HEK293 (cell line): ENCODE data around the gene PIGO.

Experiments
- IKZF3 ChIP-seq: fragments of 450-650 bp; IDR thresholded peaks from 2 replicates; pipeline ENCODE4 v1.5.0; 2018; ENCODE audit warnings: missing biosample characterization, mild to moderate bottlenecking, missing genetic modification characterization, moderate library complexity
- TRIM28 ChIP-seq: IDR thresholded peaks from 2 replicates; pipeline ENCODE4 v1.6.1; 2011; ENCODE audit warnings: low read length, control low read depth, borderline replicate concordance
- YY1 ChIP-seq: fragments of 450-650 bp; formaldehyde crosslinking; IDR thresholded peaks from 2 replicates; pipeline ENCODE4 v1.5.1; 2018; ENCODE audit warnings: missing biosample characterization, missing genetic modification characterization
- ZBTB17 ChIP-seq: fragments of 450-650 bp; formaldehyde crosslinking; IDR thresholded peaks from 2 replicates; pipeline ENCODE4 v1.5.1; 2016; ENCODE audit warnings: missing biosample characterization, missing genetic modification characterization
- ZBTB21 ChIP-seq: fragments of 450-650 bp; formaldehyde crosslinking; IDR thresholded peaks from 2 replicates; pipeline ENCODE4 v1.5.1; 2017; ENCODE audit warnings: missing biosample characterization, missing genetic modification characterization
- ZBTB7A ChIP-seq: fragments of 450-650 bp; formaldehyde crosslinking; IDR thresholded peaks from 2 replicates; pipeline ENCODE4 v1.5.1; 2016; ENCODE audit warnings: low read depth, missing biosample characterization, missing genetic modification characterization
- ZFP37 ChIP-seq: fragments of 450-650 bp; formaldehyde crosslinking; IDR thresholded peaks from 2 replicates; pipeline ENCODE4 v1.5.1; 2016; ENCODE audit warnings: missing biosample characterization, missing genetic modification characterization
- ZNF16 ChIP-seq: fragments of 450-650 bp; formaldehyde crosslinking; IDR thresholded peaks from 2 replicates; pipeline ENCODE4 v1.5.1; 2016; ENCODE audit warnings: low read depth, missing biosample characterization, missing genetic modification characterization
- ZNF24 ChIP-seq: fragments of 450-650 bp; formaldehyde crosslinking; IDR thresholded peaks from 2 replicates; pipeline ENCODE4 v1.5.1; 2016; ENCODE audit warnings: missing biosample characterization, missing genetic modification characterization
- ZNF48 ChIP-seq: fragments of 450-650 bp; formaldehyde crosslinking; IDR thresholded peaks from 2 replicates; pipeline ENCODE4 v1.5.1; 2016; ENCODE audit warnings: missing biosample characterization, missing genetic modification characterization
- ZNF626 ChIP-seq: fragments of 450-650 bp; sonication (Bioruptor Pico); formaldehyde crosslinking; IDR thresholded peaks from 2 replicates; pipeline ENCODE4 v1.5.1; 2018; ENCODE audit warnings: missing biosample characterization, missing genetic modification characterization, inconsistent platforms
- ZNF629 ChIP-seq: fragments of 450-650 bp; formaldehyde crosslinking; IDR thresholded peaks from 2 replicates; pipeline ENCODE4 v1.5.1; 2017; ENCODE audit warnings: missing biosample characterization, missing genetic modification characterization
- ZNF747 ChIP-seq: fragments of 450-650 bp; formaldehyde crosslinking; IDR thresholded peaks from 2 replicates; pipeline ENCODE4 v1.5.1; 2016; ENCODE audit warnings: missing biosample characterization, missing genetic modification characterization
- ZSCAN23 ChIP-seq: fragments of 450-650 bp; formaldehyde crosslinking; IDR thresholded peaks from 2 replicates; pipeline ENCODE4 v1.5.1; 2016; ENCODE audit warnings: missing biosample characterization, missing genetic modification characterization
- ZSCAN30 ChIP-seq: fragments of 450-650 bp; IDR thresholded peaks from 2 replicates; pipeline ENCODE4 v1.5.1; 2018; ENCODE audit warnings: missing biosample characterization, mild to moderate bottlenecking, missing genetic modification characterization, moderate library complexity
- TF ChIP-seq, protein P1 (sequence below): fragments of 450-650 bp; formaldehyde crosslinking; IDR thresholded peaks from 2 replicates; pipeline ENCODE4 v1.5.1; 2017; ENCODE audit warnings: missing biosample characterization, missing genetic modification characterization
- TF ChIP-seq, protein P2 (sequence below): fragments of 450-650 bp; formaldehyde crosslinking; IDR thresholded peaks from 2 replicates; pipeline ENCODE4 v1.5.1; 2016; ENCODE audit warnings: missing biosample characterization, missing genetic modification characterization
- TF ChIP-seq, protein P3 (sequence below): fragments of 450-650 bp; formaldehyde crosslinking; IDR thresholded peaks from 2 replicates; pipeline ENCODE4 v1.5.0; 2017; ENCODE audit warnings: missing biosample characterization, missing genetic modification characterization, borderline replicate concordance
- TF ChIP-seq, protein P4 (sequence below): fragments of 450-650 bp; formaldehyde crosslinking; IDR thresholded peaks from 2 replicates; pipeline ENCODE4 v1.5.1; 2016; ENCODE audit warnings: missing biosample characterization, missing genetic modification characterization
- TF ChIP-seq, protein P5 (sequence below): IDR thresholded peaks from 2 replicates; pipeline ENCODE4 v1.6.1; 2011; ENCODE audit warnings: mild to moderate bottlenecking, low read depth, low read length, borderline replicate concordance
- TF ChIP-seq, protein P6 (sequence below): fragments of 450-650 bp; IDR thresholded peaks from 2 replicates; pipeline ENCODE4 v1.5.1; 2018; ENCODE audit warnings: missing biosample characterization, mild to moderate bottlenecking, missing genetic modification characterization
- TF ChIP-seq, protein P7 (sequence below): fragments of 450-650 bp; formaldehyde crosslinking; IDR thresholded peaks from 2 replicates; pipeline ENCODE4 v1.5.1; 2016; ENCODE audit warnings: missing biosample characterization, missing genetic modification characterization
- TF ChIP-seq, protein P8 (sequence below): fragments of 450-650 bp; formaldehyde crosslinking; IDR thresholded peaks from 2 replicates; pipeline ENCODE4 v1.5.1; 2016; ENCODE audit warnings: missing biosample characterization, missing genetic modification characterization

Gene PIGO

DNA sequence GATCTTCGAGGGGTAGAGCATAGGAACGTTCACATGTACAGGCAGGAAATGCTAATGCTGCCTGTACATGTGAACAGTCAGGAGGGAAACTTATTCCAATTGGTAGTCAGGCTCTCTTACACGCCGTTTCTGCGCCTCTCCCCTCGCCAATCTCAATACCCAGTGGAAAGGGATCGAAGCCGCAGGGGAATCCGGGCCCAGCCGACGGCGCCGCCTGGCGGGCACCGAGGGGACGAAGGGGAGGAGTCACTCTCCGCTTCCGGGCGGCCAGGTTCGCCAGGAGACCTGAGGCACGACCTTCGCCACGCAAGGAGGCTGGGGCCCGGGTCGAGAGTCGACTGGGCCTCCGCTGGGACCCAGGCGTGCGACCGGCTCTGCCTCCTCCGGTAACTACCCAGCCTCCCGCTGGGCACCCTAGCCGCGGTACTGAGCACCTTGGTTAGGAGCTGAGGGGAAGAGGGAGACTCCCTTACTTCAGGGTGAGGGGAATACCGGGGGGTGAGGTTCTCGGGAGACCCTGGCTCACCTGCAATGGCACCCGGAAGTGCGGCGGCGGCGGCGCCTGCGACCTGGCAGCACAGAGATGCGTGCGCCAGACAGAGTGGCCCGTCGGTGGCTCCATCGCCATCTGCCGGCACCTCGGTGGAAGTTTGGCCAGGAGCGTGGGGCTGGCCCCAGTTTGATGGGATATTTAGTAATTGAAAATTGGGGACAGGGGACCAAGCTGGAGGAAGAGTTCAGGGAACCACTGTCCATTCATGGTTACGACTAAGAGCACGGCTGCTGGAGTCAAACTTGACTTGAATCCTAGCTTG, at the start of gene PIGO (continued):
- TF ChIP-seq, protein P1, sequence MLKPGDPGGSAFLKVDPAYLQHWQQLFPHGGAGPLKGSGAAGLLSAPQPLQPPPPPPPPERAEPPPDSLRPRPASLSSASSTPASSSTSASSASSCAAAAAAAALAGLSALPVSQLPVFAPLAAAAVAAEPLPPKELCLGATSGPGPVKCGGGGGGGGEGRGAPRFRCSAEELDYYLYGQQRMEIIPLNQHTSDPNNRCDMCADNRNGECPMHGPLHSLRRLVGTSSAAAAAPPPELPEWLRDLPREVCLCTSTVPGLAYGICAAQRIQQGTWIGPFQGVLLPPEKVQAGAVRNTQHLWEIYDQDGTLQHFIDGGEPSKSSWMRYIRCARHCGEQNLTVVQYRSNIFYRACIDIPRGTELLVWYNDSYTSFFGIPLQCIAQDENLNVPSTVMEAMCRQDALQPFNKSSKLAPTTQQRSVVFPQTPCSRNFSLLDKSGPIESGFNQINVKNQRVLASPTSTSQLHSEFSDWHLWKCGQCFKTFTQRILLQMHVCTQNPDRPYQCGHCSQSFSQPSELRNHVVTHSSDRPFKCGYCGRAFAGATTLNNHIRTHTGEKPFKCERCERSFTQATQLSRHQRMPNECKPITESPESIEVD (tag by site-specific recombination) = no peak
- TF ChIP-seq ZNF24 (tag by site-specific recombination) = no peak
- no peak for TF ChIP-seq ZNF747 (tag by site-specific recombination)
- TF ChIP-seq ZNF16 (tag by site-specific recombination) = no peak
- TF ChIP-seq, protein P2, sequence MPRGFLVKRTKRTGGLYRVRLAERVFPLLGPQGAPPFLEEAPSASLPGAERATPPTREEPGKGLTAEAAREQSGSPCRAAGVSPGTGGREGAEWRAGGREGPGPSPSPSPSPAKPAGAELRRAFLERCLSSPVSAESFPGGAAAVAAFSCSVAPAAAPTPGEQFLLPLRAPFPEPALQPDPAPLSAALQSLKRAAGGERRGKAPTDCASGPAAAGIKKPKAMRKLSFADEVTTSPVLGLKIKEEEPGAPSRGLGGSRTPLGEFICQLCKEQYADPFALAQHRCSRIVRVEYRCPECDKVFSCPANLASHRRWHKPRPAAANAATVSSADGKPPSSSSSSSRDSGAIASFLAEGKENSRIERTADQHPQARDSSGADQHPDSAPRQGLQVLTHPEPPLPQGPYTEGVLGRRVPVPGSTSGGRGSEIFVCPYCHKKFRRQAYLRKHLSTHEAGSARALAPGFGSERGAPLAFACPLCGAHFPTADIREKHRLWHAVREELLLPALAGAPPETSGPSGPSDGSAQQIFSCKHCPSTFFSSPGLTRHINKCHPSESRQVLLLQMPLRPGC (tag by site-specific recombination) = no peak; the same call in 1 of the 2 replicates
- TF ChIP-seq ZNF626 (tag by site-specific recombination) = no peak
- 0 out of 2 replicates have a peak, but pooled peaks have one; percentile 23 for TF ChIP-seq TRIM28
- TF ChIP-seq YY1 = 0 out of 2 replicates have a peak, but pooled peaks have one; percentile 77
- peak; percentile 73; the same call in 1 of the 2 replicates for TF ChIP-seq ZFP37 (tag by site-specific recombination)
- peak; percentile 25; the same call in 1 of the 2 replicates for TF ChIP-seq ZBTB21
- TF ChIP-seq, protein P3, sequence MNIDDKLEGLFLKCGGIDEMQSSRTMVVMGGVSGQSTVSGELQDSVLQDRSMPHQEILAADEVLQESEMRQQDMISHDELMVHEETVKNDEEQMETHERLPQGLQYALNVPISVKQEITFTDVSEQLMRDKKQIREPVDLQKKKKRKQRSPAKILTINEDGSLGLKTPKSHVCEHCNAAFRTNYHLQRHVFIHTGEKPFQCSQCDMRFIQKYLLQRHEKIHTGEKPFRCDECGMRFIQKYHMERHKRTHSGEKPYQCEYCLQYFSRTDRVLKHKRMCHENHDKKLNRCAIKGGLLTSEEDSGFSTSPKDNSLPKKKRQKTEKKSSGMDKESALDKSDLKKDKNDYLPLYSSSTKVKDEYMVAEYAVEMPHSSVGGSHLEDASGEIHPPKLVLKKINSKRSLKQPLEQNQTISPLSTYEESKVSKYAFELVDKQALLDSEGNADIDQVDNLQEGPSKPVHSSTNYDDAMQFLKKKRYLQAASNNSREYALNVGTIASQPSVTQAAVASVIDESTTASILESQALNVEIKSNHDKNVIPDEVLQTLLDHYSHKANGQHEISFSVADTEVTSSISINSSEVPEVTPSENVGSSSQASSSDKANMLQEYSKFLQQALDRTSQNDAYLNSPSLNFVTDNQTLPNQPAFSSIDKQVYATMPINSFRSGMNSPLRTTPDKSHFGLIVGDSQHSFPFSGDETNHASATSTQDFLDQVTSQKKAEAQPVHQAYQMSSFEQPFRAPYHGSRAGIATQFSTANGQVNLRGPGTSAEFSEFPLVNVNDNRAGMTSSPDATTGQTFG (tag by site-specific recombination) = no peak
- 0 out of 2 replicates have a peak, but pooled peaks have one; percentile 15 for TF ChIP-seq IKZF3 (tag by site-specific recombination)
- TF ChIP-seq ZBTB17 (tag by site-specific recombination) = peak; percentile 88
- TF ChIP-seq, protein P4, sequence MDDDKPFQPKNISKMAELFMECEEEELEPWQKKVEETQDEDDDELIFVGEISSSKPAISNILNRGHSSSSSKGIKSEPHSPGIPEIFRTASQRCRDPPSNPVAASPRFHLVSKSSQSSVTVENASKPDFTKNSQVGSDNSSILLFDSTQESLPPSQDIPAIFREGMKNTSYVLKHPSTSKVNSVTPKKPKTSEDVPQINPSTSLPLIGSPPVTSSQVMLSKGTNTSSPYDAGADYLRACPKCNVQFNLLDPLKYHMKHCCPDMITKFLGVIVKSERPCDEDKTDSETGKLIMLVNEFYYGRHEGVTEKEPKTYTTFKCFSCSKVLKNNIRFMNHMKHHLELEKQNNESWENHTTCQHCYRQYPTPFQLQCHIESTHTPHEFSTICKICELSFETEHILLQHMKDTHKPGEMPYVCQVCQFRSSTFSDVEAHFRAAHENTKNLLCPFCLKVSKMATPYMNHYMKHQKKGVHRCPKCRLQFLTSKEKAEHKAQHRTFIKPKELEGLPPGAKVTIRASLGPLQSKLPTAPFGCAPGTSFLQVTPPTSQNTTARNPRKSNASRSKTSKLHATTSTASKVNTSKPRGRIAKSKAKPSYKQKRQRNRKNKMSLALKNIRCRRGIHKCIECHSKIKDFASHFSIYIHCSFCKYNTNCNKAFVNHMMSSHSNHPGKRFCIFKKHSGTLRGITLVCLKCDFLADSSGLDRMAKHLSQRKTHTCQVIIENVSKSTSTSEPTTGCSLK (tag by site-specific recombination) = no peak
- TF ChIP-seq ZNF629 (tag by site-specific recombination) = peak; percentile 80
- TF ChIP-seq, protein P5, sequence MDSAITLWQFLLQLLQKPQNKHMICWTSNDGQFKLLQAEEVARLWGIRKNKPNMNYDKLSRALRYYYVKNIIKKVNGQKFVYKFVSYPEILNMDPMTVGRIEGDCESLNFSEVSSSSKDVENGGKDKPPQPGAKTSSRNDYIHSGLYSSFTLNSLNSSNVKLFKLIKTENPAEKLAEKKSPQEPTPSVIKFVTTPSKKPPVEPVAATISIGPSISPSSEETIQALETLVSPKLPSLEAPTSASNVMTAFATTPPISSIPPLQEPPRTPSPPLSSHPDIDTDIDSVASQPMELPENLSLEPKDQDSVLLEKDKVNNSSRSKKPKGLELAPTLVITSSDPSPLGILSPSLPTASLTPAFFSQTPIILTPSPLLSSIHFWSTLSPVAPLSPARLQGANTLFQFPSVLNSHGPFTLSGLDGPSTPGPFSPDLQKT = peak; percentile 47; the same call in 1 of the 2 replicates
- TF ChIP-seq ZBTB7A (tag by site-specific recombination) = 0 out of 2 replicates have a peak, but pooled peaks have one; percentile 72
- TF ChIP-seq, protein P6, sequence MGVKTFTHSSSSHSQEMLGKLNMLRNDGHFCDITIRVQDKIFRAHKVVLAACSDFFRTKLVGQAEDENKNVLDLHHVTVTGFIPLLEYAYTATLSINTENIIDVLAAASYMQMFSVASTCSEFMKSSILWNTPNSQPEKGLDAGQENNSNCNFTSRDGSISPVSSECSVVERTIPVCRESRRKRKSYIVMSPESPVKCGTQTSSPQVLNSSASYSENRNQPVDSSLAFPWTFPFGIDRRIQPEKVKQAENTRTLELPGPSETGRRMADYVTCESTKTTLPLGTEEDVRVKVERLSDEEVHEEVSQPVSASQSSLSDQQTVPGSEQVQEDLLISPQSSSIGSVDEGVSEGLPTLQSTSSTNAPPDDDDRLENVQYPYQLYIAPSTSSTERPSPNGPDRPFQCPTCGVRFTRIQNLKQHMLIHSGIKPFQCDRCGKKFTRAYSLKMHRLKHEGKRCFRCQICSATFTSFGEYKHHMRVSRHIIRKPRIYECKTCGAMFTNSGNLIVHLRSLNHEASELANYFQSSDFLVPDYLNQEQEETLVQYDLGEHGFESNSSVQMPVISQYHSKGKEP (tag by site-specific recombination) = no peak
- TF ChIP-seq ZSCAN23 (tag by site-specific recombination) = peak; percentile 15; the same call in 1 of the 2 replicates
- TF ChIP-seq ZNF48 (tag by site-specific recombination) = no peak
- TF ChIP-seq, protein P7, sequence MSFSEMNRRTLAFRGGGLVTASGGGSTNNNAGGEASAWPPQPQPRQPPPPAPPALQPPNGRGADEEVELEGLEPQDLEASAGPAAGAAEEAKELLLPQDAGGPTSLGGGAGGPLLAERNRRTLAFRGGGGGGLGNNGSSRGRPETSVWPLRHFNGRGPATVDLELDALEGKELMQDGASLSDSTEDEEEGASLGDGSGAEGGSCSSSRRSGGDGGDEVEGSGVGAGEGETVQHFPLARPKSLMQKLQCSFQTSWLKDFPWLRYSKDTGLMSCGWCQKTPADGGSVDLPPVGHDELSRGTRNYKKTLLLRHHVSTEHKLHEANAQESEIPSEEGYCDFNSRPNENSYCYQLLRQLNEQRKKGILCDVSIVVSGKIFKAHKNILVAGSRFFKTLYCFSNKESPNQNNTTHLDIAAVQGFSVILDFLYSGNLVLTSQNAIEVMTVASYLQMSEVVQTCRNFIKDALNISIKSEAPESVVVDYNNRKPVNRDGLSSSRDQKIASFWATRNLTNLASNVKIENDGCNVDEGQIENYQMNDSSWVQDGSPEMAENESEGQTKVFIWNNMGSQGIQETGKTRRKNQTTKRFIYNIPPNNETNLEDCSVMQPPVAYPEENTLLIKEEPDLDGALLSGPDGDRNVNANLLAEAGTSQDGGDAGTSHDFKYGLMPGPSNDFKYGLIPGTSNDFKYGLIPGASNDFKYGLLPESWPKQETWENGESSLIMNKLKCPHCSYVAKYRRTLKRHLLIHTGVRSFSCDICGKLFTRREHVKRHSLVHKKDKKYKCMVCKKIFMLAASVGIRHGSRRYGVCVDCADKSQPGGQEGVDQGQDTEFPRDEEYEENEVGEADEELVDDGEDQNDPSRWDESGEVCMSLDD (tag by site-specific recombination) = peak; percentile 63; the same call in 1 of the 2 replicates
- TF ChIP-seq, protein P8, sequence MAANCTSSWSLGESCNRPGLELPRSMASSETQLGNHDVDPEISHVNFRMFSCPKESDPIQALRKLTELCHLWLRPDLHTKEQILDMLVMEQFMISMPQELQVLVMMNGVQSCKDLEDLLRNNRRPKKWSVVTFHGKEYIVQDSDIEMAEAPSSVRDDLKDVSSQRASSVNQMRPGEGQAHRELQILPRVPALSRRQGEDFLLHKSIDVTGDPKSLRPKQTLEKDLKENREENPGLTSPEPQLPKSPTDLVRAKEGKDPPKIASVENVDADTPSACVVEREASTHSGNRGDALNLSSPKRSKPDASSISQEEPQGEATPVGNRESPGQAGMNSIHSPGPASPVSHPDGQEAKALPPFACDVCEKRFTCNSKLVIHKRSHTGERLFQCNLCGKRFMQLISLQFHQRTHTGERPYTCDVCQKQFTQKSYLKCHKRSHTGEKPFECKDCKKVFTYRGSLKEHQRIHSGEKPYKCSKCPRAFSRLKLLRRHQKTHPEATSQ (tag by site-specific recombination) = no peak
- 0 out of 2 replicates have a peak, but pooled peaks have one; percentile 58 for TF ChIP-seq ZSCAN30 (tag by site-specific recombination)
